Liver (tissue), 9 donors: ENCODE data around the gene GUCA2A. TPM values are rescaled to one million over a fixed set of nuclear protein-coding genes. Genes with fewer than 3 reads are reported as not detected.

Source experiments
- DNase-seq: peaks from one replicate; pipeline ENCODE4 v3.0.0-alpha.2; 2017; ENCODE audit warnings: low spot score
- H3K27ac ChIP-seq, 2 donors: one replicate each; pipeline ENCODE4 v1.7.0; 2013; ENCODE audit warnings: inconsistent platforms in 2 of 2, low read length in 2 of 2, control low read depth in 1 of 2, low read depth in 1 of 2, mild to moderate bottlenecking in 1 of 2
- H3K27me3 ChIP-seq, 4 donors: one replicate each; pipeline versions ENCODE4 v1.6.1 to v1.7.0; 2013; ENCODE audit warnings: low read length in 3 of 4, inconsistent platforms in 1 of 4, mild to moderate bottlenecking in 1 of 4, moderate library complexity in 1 of 4; ENCODE audit not compliant: control insufficient read depth in 4 of 4, insufficient read depth in 4 of 4
- H3K36me3 ChIP-seq, 4 donors: one replicate each; pipeline versions ENCODE4 v1.6.1 to v1.7.0; 2013; ENCODE audit warnings: low read length in 3 of 4, mild to moderate bottlenecking in 3 of 4, low read depth in 1 of 4, moderate library complexity in 1 of 4; ENCODE audit not compliant: control insufficient read depth in 4 of 4, insufficient read depth in 3 of 4
- H3K4me1 ChIP-seq, 4 donors: one replicate each; pipeline versions ENCODE4 v1.6.1 to v1.7.0; 2013; ENCODE audit warnings: low read length in 3 of 4, mild to moderate bottlenecking in 3 of 4, moderate library complexity in 1 of 4; ENCODE audit not compliant: control insufficient read depth in 4 of 4, insufficient read depth in 4 of 4
- H3K4me3 ChIP-seq, 3 donors: one replicate each; pipeline versions ENCODE4 v1.6.1 to v1.7.0; 2013; ENCODE audit warnings: low read length in 3 of 3, control low read depth in 1 of 3, low read depth in 1 of 3, mild to moderate bottlenecking in 1 of 3
- H3K9ac ChIP-seq, 2 donors: one replicate each; pipeline ENCODE4 v1.7.0; 2013; ENCODE audit warnings: low read length in 2 of 2, mild to moderate bottlenecking in 2 of 2, moderate library complexity in 2 of 2, control low read depth in 1 of 2, low read depth in 1 of 2
- H3K9me3 ChIP-seq, 4 donors: one replicate each; pipeline versions ENCODE4 v1.6.1 to v1.7.0; 2013; ENCODE audit warnings: low read length in 3 of 4; ENCODE audit not compliant: control insufficient read depth in 4 of 4
- CTCF ChIP-seq: fragments of 150-350 bp; IDR thresholded peaks from 2 replicates; pipeline ENCODE4 v1.5.1; 2017; ENCODE audit warnings: improper control_type of control experiment, low read depth, low read length; ENCODE audit not compliant: missing input control
- EGR1 ChIP-seq, 2 donors: IDR thresholded peaks; 2 replicates each; pipeline ENCODE4 v1.6.1; 2016 to 2018; ENCODE audit warnings: antibody characterized with exemption in 2 of 2, low read depth in 2 of 2
- FOXA1 ChIP-seq: IDR thresholded peaks from 2 replicates; pipeline ENCODE4 v1.6.1; 2016; ENCODE audit warnings: antibody characterized with exemption
- FOXA2 ChIP-seq: IDR thresholded peaks from 2 replicates; pipeline ENCODE4 v1.6.1; 2016; ENCODE audit warnings: antibody characterized with exemption
- GABPA ChIP-seq, 2 donors: IDR thresholded peaks in 1 of 2; conservative IDR thresholded peaks in 1 of 2; 2 replicates each; pipeline ENCODE4 v1.6.1; 2016; ENCODE audit warnings: antibody characterized with exemption in 2 of 2, mild to moderate bottlenecking in 1 of 2, moderate library complexity in 1 of 2
- HNF4A ChIP-seq, 2 donors: conservative IDR thresholded peaks; 2 replicates each; pipeline ENCODE4 v1.6.1; 2016; ENCODE audit warnings: antibody characterized with exemption in 2 of 2, mild to moderate bottlenecking in 2 of 2
- HNF4G ChIP-seq: IDR thresholded peaks from 2 replicates; pipeline ENCODE4 v1.6.1; 2016; ENCODE audit warnings: antibody characterized with exemption
- JUND ChIP-seq, 2 donors: IDR thresholded peaks; 2 replicates each; pipeline ENCODE4 v1.6.1; 2016; ENCODE audit warnings: antibody characterized with exemption in 2 of 2
- NR2F2 ChIP-seq: IDR thresholded peaks from 2 replicates; pipeline ENCODE4 v1.6.1; 2016; ENCODE audit warnings: antibody characterized with exemption
- RAD21 ChIP-seq, 2 donors: IDR thresholded peaks; 2 replicates each; pipeline ENCODE4 v1.6.1; 2016; ENCODE audit warnings: antibody characterized with exemption in 2 of 2, mild to moderate bottlenecking in 2 of 2
- RXRA ChIP-seq, 2 donors: IDR thresholded peaks; 2 replicates each; pipeline ENCODE4 v1.6.1; 2017 to 2018; ENCODE audit warnings: antibody characterized with exemption in 2 of 2, mild to moderate bottlenecking in 1 of 2
- SP1 ChIP-seq: IDR thresholded peaks from 2 replicates; pipeline ENCODE4 v1.6.1; 2018; ENCODE audit warnings: antibody characterized with exemption, mild to moderate bottlenecking
- TAF1 ChIP-seq: conservative IDR thresholded peaks from 2 replicates; pipeline ENCODE4 v1.6.1; 2016; ENCODE audit warnings: antibody characterized with exemption, mild to moderate bottlenecking
- YY1 ChIP-seq: IDR thresholded peaks from 2 replicates; pipeline ENCODE4 v1.6.1; 2016; ENCODE audit warnings: antibody characterized with exemption, mild to moderate bottlenecking
- WGBS: extraction: QIAGEN DNeasy Blood & Tissue Kit; methylation state at CpG from one replicate; pipeline ENCODE4 v1.1.7; 2013; 5-methylcytosine and 5-hydroxymethylcytosine counted together
- polyA plus RNA-seq, 2 donors: library from polyadenylated mRNA; stranded (reverse) in 1 of 2; unstranded in 1 of 2; fragments of 200-250 nt in 1 of 2; fragments of >200 nt in 1 of 2; fragmentation: Nextera tagmentation in 1 of 2; extraction: Ambion mirVana in 1 of 2; gene quantifications; one replicate each; pipeline versions ENCODE4 v1.2.1 to v1.2.3, GENCODE V29; 2013 to 2015
- total RNA-seq, 2 donors: library from RNA; depleted of rRNA; stranded (reverse); fragments of >200 nt; gene quantifications; one replicate each; pipeline ENCODE4 v1.2.3, GENCODE V29; 2014
- TF ChIP-seq, protein P1 (sequence below): IDR thresholded peaks from 2 replicates; pipeline ENCODE4 v1.6.1; 2016; ENCODE audit warnings: antibody characterized with exemption
- TF ChIP-seq, protein P2 (sequence below): IDR thresholded peaks from 2 replicates; pipeline ENCODE4 v1.6.1; 2016; ENCODE audit warnings: antibody characterized with exemption, mild to moderate bottlenecking
- TF ChIP-seq, protein P3 (sequence below): IDR thresholded peaks from 2 replicates; pipeline ENCODE4 v1.6.1; 2016; ENCODE audit warnings: antibody characterized with exemption
- TF ChIP-seq, protein P4 (sequence below): IDR thresholded peaks from 2 replicates; pipeline ENCODE4 v1.6.1; 2016; ENCODE audit warnings: antibody characterized with exemption
- donor health status: healthy.
- donor health status: healthy.
- donor health status: healthy.
- donor health status: healthy.
- donor health status: healthy.

The GUCA2A gene
- total and polyA plus RNA-seq, 4 donors = not detected

DNA sequence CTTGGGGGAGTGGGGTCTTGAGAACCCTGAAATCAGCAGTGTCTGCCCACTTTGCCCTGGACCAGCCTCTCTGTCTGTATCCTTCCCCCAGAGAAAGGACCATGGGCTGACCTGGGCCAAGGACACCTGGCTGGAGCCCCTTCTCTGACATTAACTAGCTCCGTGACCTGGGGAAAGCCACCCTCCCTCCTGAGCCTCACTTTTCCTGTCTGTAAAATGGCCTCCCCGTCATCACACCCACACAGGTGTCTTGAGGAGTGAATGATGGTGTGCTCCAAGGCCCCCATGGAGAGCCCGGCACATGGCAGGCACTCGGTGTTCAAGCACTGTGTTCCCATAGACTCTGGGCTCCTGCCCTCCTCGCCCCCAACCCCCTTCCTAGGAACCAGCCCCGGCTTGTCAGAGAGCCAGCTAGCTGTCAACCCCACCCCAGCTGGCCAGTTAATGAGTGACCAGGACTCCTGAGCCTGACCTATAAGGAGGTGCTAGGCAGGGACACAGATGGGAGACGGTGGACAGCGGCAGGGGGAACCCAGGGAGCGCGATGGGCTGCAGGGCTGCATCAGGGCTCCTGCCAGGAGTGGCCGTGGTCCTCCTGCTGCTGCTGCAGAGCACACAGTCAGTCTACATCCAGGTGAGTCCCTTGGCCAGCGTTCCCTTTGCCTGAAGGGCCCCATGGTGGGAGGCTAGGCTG is 11.5 kb downstream of the GUCA2A start, which contains the start of gene GUCA2B:
Gene GUCA2B (plus strand): TSS at position 504 of the 694 bp plus-strand sequence. CDS start 41 bp downstream, at position 545.
- H3K4me1 ChIP-seq = peaks cover 8 to 20% (median 10%) of the 10 kb centered on the region in 4 donors
- H3K9ac ChIP-seq = no peak within 1 kb of the TSS
- no peak within 1 kb of the TSS for H3K4me3 ChIP-seq
- no peaks in the 10 kb centered on the region for H3K9me3 ChIP-seq
- peak within 1 kb of the TSS; percentile 66 to 90 for H3K27ac ChIP-seq
- 68% methylated on average over 12 of the region's 12 CpGs for WGBS
- no peak for DNase-seq
- no peaks in the 10 kb centered on the region for H3K27me3 ChIP-seq
- TF ChIP-seq EGR1 (IDR thresholded peaks at IDR 0.05; ENCODE audit: low read depth in 2 of 2) = no peak
- TF ChIP-seq, protein P1, sequence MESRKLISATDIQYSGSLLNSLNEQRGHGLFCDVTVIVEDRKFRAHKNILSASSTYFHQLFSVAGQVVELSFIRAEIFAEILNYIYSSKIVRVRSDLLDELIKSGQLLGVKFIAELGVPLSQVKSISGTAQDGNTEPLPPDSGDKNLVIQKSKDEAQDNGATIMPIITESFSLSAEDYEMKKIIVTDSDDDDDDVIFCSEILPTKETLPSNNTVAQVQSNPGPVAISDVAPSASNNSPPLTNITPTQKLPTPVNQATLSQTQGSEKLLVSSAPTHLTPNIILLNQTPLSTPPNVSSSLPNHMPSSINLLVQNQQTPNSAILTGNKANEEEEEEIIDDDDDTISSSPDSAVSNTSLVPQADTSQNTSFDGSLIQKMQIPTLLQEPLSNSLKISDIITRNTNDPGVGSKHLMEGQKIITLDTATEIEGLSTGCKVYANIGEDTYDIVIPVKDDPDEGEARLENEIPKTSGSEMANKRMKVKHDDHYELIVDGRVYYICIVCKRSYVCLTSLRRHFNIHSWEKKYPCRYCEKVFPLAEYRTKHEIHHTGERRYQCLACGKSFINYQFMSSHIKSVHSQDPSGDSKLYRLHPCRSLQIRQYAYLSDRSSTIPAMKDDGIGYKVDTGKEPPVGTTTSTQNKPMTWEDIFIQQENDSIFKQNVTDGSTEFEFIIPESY = no peak
- H3K36me3 ChIP-seq = no peaks in the 10 kb centered on the region

- no peaks in the 10 kb centered on the region for H3K9me3 ChIP-seq
- H3K27ac ChIP-seq = peak overlapping the region; percentile 66 to 90
- H3K4me3 ChIP-seq = no peak overlapping the region
- peaks cover 8 to 26% (median 11%) of the 10 kb centered on the region in 4 donors for H3K4me1 ChIP-seq
- WGBS = 34% methylated on average over 3 of the region's 3 CpGs
- H3K27me3 ChIP-seq = no peaks in the 10 kb centered on the region
- TF ChIP-seq, protein P2, sequence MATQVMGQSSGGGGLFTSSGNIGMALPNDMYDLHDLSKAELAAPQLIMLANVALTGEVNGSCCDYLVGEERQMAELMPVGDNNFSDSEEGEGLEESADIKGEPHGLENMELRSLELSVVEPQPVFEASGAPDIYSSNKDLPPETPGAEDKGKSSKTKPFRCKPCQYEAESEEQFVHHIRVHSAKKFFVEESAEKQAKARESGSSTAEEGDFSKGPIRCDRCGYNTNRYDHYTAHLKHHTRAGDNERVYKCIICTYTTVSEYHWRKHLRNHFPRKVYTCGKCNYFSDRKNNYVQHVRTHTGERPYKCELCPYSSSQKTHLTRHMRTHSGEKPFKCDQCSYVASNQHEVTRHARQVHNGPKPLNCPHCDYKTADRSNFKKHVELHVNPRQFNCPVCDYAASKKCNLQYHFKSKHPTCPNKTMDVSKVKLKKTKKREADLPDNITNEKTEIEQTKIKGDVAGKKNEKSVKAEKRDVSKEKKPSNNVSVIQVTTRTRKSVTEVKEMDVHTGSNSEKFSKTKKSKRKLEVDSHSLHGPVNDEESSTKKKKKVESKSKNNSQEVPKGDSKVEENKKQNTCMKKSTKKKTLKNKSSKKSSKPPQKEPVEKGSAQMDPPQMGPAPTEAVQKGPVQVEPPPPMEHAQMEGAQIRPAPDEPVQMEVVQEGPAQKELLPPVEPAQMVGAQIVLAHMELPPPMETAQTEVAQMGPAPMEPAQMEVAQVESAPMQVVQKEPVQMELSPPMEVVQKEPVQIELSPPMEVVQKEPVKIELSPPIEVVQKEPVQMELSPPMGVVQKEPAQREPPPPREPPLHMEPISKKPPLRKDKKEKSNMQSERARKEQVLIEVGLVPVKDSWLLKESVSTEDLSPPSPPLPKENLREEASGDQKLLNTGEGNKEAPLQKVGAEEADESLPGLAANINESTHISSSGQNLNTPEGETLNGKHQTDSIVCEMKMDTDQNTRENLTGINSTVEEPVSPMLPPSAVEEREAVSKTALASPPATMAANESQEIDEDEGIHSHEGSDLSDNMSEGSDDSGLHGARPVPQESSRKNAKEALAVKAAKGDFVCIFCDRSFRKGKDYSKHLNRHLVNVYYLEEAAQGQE = peak; percentile 38
- TF ChIP-seq JUND (IDR thresholded peaks at IDR 0.05) = peak; percentile 96 to 98
- TF ChIP-seq GABPA (IDR thresholded peaks at IDR 0.05 in 1 of 2, conservative IDR thresholded peaks at IDR 0.05 in 1 of 2) = peak in 1 of 2 donors; percentile 24
- TF ChIP-seq, protein P1 = peak; percentile 51
- peak; percentile 91 to 98 for TF ChIP-seq RXRA (IDR thresholded peaks at IDR 0.05)
- TF ChIP-seq TAF1 = no peak
- peak; percentile 48 for TF ChIP-seq YY1
- TF ChIP-seq HNF4A (conservative IDR thresholded peaks at IDR 0.05) = peak; percentile 98
- TF ChIP-seq CTCF = no peak
- peak; percentile 82 for TF ChIP-seq FOXA1
- peak; percentile 81 for TF ChIP-seq SP1
- TF ChIP-seq, protein P3, sequence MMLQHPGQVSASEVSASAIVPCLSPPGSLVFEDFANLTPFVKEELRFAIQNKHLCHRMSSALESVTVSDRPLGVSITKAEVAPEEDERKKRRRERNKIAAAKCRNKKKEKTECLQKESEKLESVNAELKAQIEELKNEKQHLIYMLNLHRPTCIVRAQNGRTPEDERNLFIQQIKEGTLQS = peak; percentile 95
- TF ChIP-seq, protein P4, sequence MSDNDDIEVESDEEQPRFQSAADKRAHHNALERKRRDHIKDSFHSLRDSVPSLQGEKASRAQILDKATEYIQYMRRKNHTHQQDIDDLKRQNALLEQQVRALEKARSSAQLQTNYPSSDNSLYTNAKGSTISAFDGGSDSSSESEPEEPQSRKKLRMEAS = peak; percentile 85
- TF ChIP-seq RAD21 (IDR thresholded peaks at IDR 0.05) = peak; percentile 46 to 48
- TF ChIP-seq HNF4G = peak; percentile 96
- TF ChIP-seq NR2F2 = peak; percentile 61
- TF ChIP-seq EGR1 (IDR thresholded peaks at IDR 0.05; ENCODE audit: low read depth in 2 of 2) = no peak
- TF ChIP-seq FOXA2 = peak; percentile 89
- H3K9ac ChIP-seq = no peak overlapping the region
- no peaks in the 10 kb centered on the region for H3K36me3 ChIP-seq
- DNase-seq = no peak
Measured at GRCh38 chr1:42152119-42152518, 12.4 kb downstream of the GUCA2A start.
